UCSD-AML1 (cell line): ENCODE data around the gene PHF21A.
A peak's percentile ranks its signal among the peaks of the same experiment; 100 is the strongest.
"Not testable (repeated sequence)": the region's sequence is repeated elsewhere in the genome, so short reads cannot be mapped to it uniquely, and the experiment has no call there.

ENCODE experiments used
- DNase-seq: peaks from one replicate; lab custom pipeline; 2025; ENCODE audit not compliant: unreplicated experiment; lab: John Stamatoyannopoulos, UW

The PHF21A gene

GRCh38 chr11:45985212-45985611, 136.0 kb downstream of the PHF21A start:
- DNase-seq, result no peak

- DNase-seq, result no peak
These were observed 137.1 kb downstream of the PHF21A start for GRCh38 chr11:45984192-45984591.

GRCh38 chr11:45983471-45983845, 137.8 kb downstream of the PHF21A start:
- DNase-seq, result no peak

- DNase-seq, result no peak
These were observed 138.4 kb downstream of the PHF21A start for GRCh38 chr11:45982656-45983470.

- not testable (repeated sequence) for DNase-seq
These were observed 139.4 kb downstream of the PHF21A start for GRCh38 chr11:45981826-45982225.

DNA sequence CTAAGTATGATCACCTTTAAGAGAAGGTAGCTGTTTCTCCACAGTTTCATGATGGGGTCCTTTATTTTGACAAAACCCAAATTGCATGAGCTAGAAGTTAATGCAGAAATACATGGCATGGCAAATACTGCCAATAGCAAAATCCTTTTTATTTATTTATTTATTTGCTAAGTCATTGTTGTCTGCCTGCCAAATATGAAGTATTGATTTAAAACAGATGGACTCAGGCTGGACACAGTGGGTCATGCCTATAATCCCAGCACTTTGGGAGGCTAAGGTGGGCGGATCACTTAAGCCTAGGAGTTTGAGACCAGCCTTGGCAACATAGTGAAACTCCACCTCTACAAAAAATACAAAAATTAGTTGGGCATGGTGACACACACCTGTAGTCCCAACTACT, 146.4 kb downstream of the PHF21A start:
- DNase-seq, result no peak

DNA sequence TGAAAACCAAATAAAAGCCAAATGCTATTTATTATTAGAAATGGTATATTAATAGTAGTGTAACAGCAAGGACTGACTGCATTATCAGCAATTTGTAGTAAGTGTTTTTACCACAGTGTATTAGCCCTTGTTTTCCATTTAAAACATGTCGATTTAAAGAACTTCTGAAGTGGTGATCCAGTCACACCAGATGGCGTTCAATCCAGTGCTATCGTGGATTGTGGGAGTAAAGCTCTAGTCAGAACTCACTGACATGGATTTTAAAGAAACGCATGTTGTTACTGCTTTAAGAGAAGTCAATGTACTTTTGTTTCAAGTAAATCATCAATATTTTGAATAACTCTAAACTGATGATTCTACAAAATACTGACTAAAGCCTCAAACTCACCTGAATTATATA, 147.7 kb downstream of the PHF21A start:
- DNase-seq, result no peak

- no peak for DNase-seq
These were observed 152.4 kb downstream of the PHF21A start for GRCh38 chr11:45968901-45969300.

DNA sequence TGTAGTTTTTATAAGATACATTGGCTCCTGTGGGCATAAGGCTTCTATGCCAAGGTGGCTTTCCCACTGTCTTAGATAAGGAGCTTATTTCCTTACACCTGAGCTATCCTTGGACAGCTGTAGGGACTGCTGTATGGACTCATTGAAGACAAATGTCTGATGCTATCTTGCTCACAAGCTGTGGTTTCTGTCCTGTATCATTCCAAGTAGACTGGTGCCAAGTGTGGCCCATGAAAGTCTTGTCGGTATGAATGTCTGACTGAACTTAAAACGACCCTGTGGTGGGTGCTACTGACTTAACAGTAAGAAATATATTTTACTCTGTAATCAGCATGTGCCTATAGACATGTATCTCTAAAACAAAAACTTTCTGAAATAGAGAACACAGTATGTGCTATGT, 153.7 kb downstream of the PHF21A start:
- no peak for DNase-seq

GRCh38 chr11:45964911-45965389, 156.3 kb downstream of the PHF21A start:
- DNase-seq, result peak; percentile 28

DNA sequence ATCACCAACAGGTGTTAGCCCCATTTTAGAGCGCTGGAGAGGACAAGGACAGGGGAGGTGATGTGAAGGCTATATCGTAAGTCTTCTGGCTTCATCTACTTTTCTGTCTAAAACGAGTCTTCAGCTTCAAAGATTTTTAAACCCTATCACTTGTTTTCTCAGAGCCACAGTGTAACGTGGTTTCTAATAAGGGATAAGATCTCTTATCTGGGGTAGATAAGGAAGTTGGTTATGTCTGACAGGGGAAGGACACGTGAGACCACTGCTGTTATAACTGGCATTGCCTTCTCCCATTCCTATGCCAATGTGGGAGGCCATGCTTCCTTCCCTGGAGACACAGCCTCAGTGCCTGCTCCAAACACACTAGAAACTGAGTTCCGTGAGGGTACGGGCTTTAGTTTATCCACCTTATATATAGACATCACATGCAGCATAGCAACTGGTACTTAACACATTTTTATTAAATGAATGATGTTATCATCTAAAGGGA, 159.5 kb downstream of the PHF21A start:
- DNase-seq, result no peak

GRCh38 chr11:45960387-45961095, 160.7 kb downstream of the PHF21A start:
- DNase-seq, result no peak

- no peak for DNase-seq
These were observed 161.4 kb downstream of the PHF21A start for GRCh38 chr11:45959851-45960250.

- DNase-seq, result no peak
These were observed 171.3 kb downstream of the PHF21A start for GRCh38 chr11:45949992-45950407.

GRCh38 chr11:45948356-45948755, 172.9 kb downstream of the PHF21A start:
- DNase-seq, result no peak

GRCh38 chr11:45947885-45948284, 173.4 kb downstream of the PHF21A start:
- no peak for DNase-seq

DNA sequence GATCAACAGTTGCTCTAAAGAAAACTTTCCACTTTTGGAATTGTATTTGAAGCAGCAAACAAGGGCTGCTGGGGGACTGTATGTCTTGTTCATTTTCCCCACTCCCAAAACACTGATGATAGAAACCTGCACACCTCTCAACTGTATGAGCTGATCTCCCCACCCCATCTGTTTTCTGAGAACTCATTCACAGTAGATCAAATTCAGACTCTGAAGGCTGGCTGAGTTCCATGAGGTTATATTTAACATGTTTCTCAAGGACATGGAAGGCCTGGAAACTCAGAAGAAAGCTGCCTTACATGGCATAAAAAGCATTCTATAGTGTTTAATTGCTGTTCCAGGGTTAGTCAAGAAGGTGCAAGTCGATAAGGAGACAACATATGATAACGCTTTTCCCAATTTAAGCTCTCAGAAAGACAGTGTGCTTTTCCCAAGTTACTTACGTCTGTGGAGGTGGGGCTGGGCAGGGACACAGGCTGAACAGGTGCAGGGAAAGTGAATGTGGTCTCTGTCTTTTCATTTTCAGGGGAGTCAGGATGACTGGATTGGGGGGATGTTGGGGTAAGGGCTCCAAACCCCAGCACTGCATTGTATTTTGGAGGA, 175.8 kb downstream of the PHF21A start:
- no peak for DNase-seq

DNA sequence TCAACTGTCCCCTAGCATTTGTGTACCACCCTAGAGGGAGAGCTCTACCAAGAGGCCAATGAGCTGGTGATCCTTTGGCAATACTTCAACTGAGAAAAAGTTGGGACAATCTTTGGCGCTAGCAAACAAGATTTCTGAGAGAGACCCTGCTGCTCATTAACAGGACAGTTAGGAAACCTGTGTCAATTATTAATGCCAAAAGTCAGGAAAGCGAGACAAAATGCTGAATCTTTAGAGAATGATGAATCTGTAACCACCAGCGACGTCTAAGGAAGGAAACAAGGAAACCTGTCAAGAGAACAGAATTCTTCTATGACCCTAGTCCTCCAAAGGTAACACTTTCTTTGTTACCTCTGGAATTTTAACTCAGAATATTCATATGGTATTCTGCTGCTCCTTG, 178.9 kb downstream of the PHF21A start:
- no peak for DNase-seq

DNA sequence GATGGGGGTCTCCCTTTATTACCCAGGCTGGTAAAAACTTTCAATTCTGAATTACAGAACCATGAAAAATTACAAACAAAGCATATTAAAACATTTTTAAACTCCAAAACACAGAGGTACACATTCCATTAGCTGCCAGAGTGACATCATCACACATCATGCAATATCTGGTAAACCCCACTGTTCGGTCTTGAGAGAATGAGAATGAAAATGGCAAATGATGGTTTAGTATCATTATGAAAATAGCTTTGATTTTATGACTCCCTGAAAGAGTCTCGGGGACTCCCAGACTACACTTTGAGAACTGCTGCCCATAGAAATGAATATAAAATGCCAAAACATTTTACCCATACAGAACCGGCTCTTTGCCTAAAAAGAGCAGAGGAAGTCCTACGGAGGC, 180.0 kb downstream of the PHF21A start:
- no peak for DNase-seq

DNA sequence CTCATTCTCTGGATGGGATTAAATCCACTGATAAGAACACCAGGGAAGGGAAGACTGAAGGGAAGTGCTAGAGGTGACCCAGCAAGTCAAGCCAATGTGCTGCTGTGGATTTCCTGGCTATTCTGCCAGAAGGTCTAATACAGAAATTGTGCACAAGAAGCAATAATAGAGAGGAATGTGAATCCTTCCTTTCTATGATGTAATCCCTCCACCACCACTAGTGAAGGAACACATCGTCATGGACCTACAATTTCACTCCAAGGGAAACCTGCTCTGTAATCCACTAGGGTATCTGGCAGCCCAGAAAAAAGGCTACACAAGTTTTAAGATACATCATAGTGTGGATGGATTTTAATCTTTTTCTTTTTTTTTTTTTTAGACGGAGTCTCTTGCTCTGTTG, 181.4 kb downstream of the PHF21A start:
- DNase-seq, result no peak

DNA sequence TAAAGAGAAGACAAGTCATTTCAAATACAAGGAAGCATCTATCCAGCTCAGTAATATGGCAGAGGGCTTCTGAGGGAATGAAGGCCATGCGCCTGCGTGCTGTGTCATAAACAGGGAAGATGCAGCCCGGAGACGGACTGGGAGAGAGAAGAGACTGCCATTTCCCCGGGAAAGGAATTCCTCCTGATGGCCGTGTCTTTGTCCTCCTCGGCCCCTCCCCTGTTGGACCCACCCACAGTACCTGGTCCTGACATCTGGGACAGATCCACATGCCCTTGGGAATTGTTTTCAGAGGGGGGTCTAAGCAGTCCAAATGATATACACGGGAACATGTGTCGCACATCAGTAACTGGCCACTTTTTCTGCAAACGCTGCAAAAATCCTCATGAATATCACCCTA, 183.3 kb downstream of the PHF21A start:
- no peak for DNase-seq
